Activated T-helper 9 cell treated with anti-CD3 and anti-CD28 coated beads, Interleukin-2, amount 50 U/mL, for 16 hours (primary cell): ENCODE data around the gene FOLH1.
"Not testable (repeated sequence)": the region's sequence is repeated elsewhere in the genome, so short reads cannot be mapped to it uniquely, and the experiment has no call there.

Source experiments
- DNase-seq: peaks from one replicate; pipeline ENCODE4 v3.0.0-alpha.2; 2020; ENCODE audit warnings: low read depth

FOLH1 gene

DNA sequence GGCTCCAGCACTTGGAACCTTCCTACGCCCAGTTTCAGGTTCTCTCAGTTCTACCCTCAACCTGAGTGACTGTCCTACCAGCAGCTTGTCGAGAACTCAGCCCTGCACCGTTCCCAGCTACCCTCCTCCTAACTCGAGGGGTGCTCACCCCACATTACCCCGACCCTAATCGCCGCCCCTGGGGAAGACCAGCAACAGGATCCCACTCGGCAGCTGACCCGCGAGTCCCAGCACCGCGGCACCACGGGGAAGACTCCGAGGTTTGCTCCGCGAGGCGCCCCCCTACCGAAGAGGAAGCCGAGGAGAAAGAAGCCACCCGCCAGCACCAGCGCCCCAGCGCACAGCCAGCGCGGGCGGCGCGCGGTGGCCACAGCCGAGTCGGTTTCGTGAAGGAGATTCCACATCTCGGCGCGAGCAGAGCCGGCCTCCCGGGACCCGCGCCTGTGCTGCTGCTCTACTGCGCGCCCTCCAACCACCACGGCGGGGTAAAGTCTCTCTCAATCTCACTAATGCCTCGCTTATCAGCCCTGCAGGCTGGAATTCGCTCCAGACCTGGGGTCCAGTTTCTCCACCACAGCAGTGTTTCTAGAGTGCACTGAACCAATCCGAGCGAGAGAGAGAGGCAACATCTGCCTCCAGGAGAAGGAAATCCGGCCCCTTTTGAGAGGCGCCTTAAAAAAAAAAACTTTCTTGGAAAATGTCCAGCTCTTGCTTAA, at the start of gene FOLH1:
Gene FOLH1, minus strand, starts transcription at position 597 of the 716 bp plus-strand sequence. Its CDS starts 193 bp downstream, at position 404.
- no peak for DNase-seq

DNA sequence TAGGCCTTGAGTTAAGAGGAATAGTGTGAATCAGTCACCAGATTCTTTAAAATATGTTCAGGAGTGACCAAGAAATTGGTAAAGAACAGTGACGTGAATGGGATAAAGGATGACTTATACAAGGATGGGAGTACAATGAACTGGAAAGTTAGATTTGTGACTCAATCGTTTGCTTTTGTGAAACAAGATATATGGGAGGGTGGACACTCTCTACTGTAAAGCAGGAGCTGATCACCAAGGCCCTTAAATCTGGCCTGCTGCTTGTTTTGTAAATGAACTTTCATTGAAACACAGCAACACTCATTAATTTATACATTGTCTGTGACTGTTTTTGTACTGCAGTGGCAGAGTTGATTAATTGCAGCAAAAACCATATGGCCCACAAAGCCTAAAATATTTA, 46.7 kb upstream of the FOLH1 start:
- not testable (repeated sequence) for DNase-seq

DNA sequence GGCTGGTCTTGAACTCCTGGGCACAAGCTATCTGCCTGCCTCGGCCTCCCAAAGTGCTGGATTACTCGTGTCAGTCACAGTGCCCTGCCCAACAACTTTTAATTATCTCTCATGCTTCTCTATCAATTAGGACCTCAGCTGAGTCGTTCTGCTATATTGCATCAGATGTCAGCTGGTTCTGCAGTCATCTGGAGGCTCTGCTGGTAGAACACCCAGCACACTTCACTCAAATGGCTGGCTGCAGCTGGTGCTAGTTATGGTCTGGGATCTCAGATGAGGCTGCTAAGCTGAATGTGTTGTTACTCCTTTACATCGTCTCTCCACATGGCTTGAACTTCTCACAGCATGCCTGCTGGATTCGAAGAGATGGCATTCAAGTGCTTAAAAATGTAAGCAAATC, 42.8 kb upstream of the FOLH1 start:
- not testable (repeated sequence) for DNase-seq

DNA sequence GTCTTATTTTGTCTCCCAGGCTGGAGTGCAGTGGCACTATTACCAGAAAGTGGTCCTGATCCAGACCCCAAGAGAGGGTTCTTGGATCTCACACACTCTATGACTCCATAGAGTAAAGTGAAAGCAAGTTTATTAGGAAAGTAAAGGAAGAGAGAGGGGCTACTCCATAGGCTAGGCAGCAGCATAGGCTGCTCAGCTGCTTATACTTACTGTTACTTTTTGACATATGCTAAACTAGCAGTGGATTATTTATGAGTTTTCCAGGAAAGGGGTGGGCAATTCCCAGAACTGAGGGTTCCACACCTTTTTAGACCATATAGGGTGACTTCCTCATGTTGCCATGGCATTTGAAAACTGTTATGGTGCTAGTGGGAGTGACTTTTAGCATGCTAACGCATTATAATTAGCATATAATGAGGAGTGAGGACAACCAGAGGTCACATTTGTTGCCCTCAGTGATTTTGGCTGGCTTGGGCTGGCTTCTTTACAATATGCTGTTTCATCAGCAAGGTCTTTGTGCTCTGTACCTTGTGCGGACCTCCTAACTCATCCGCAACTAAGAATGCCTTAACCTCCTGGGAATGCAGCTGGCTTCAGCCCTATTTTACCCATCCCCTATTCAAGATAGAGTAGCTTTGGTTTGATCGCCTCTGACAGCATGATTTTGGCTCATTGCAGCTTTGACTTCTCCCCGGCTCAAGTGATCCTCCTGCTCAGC, 42.2 kb upstream of the FOLH1 start:
- DNase-seq, result not testable (repeated sequence)

DNA sequence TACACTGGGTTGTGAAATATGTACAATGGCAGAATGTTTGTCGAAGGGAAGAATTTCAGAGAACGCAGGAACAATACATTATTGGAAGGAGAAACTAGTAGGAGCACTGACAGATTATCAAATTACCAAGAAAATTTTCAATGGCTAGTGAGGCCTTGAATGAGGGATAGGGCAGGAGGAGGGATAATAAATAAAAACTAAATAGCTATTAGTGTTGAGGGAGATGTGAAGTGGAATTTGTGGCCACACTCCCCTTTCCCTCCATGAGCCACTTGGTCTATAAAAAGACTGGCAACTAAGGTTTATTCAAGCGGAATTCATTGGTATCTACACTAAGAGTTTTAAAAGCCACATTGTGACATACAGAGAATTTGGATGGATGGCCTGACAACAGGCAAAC, 41.0 kb upstream of the FOLH1 start:
- not testable (repeated sequence) for DNase-seq

DNA sequence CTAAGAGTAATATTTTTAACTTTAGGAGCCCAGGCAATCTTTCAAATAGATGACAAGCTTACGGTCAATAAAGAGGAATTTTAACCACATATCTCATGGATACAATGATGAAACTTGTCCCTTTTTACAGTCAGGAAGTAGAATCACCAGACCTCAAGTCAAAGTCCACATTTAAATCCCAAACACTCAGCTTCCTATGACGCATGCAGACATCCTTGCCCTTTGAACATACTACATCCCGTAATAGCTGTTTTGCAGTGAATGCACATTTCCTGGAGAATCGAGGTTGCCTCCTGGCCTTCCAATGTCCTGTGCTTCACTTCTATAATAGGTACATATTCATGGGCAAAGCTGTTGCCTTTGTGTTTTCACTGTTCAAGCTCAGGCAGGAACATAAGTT, 25.3 kb upstream of the FOLH1 start:
- not testable (repeated sequence) for DNase-seq

DNA sequence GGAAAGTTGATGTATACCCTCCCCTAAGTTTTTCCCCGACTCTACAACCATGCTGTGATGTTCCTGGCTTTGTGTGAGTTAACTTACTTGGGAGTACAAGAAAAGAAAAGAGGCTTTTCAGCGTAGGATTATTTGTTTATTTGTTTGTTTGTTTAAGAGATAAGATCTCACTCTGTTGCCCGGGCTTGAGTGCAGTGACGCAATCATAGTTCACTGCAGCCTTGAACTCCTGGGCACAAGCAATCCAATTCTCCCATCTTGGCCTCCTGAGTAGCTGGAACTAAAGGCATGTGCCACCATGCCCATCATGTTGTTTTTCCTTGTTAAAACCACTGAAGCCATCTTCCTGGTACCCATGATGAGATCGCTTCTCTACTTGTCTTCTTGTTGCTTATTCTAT, 24.6 kb upstream of the FOLH1 start:
- not testable (repeated sequence) for DNase-seq

DNA sequence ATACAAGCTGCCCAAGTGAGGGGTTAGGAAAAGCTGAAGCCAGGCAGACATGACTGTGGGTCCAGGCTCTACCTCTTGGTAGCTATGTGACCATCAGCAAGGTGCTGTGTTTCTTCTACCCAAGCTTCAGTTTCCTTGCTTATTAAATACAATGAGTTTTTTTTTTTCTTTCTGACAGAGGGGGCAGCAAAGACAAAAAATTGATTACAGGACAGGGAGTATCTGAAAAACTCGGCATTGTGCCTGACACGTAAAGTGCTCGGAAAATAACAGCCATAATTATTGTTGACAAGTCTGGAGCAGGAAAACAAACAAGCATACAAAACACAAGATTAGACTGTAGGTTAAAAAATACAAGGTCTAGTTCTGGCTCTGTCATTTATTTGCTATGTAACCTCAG, 23.3 kb upstream of the FOLH1 start:
- DNase-seq, result not testable (repeated sequence)

DNA sequence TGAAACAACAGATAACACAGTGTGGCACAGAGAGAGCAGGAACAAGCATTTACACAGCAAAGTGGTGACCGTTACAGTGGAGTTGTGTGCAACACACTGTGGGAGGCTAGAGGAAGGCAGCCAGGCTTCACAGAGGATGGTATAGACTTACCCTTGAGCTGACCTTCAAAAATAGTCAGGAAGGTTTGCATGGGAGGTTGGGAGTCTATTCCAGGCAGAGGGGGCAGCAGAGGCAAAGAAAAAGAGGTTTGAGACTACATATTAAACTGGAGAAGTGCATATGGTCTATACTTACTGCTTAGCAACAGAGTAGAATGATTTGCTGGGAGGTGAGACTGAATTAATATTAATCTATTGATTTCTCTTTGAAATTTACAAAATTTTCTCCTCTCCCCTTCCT, 22.1 kb upstream of the FOLH1 start:
- not testable (repeated sequence) for DNase-seq

DNA sequence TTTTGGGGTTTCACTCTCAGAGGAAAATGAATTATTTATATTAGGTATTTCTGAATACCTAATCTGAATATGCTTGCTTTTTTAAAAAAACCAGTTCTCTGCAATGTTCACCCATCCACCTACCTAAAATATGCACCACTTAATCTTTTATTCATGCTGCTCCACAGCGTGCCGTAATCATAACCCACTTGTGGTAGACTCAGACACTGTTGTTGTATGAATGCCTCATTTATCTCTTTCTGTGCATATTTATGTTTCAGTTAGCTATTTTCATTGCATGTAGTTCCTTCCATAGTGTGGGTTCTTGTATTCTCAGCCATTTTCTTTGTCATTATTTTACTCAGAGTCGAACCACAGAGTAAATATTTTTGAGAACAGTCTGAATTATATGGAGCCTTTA, 21.6 kb upstream of the FOLH1 start:
- not testable (repeated sequence) for DNase-seq

DNA sequence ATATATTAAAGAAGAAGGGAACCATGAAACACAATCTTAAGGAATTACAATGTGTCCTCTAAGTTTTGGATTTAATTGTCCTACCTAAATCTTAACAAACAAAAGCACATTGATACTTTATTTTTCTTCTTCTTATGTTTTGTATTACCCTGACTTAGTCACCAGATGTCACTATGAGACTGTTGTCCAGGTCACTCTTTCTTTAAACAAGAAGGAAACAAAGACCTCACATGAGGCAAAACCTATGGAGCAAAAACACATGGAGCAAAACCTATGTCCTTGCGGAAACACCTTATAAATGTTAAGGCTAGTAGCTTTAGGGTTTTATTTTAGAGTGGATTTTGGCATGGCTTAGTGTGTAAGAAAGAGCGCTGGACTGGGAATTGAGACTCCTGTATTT, 20.7 kb upstream of the FOLH1 start:
- not testable (repeated sequence) for DNase-seq

DNA sequence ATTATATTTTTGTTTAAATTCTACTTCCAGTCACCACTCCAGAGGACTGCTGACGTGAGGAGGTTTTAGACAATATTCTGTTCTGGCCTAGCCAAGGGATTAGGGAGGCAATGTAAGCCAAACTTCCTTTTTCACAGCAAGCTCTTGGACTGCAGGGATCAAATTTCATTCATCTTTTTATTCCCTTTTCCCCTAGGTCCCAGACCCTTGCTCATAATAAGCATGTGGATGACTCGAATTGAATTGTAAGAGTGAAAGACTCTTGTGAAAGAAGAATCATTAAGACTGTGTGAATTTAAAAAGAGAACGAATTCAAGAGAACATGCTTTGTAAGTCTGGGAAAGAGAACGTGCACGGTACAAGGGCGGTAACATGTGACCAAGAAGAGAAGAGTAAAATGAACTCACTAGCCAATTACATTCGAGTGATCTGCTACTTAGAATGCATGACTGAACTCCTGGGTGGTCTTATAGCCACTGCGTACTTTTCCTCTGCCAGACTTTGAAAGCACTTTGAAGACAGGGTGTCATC, 16.9 kb upstream of the FOLH1 start:
- DNase-seq, result not testable (repeated sequence)

DNA sequence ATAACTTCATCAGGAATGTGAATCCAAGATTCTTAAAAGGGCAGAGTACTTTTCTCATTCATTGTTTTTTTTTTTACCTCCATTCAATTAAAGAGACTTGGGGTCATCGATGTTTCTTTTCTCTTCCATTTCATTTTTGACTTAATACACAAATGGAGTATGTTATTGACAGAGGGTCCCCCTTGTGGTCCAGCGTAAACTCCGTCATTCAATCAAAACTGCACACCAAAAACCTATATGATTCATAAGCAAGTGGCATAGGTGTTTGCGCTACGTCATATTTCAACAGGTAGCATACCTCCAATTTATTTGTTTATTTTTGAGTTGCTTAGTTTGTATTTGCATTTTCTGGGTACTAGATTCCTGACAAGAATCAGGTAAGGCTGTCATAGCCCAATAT, 12.7 kb upstream of the FOLH1 start:
- no peak for DNase-seq

DNA sequence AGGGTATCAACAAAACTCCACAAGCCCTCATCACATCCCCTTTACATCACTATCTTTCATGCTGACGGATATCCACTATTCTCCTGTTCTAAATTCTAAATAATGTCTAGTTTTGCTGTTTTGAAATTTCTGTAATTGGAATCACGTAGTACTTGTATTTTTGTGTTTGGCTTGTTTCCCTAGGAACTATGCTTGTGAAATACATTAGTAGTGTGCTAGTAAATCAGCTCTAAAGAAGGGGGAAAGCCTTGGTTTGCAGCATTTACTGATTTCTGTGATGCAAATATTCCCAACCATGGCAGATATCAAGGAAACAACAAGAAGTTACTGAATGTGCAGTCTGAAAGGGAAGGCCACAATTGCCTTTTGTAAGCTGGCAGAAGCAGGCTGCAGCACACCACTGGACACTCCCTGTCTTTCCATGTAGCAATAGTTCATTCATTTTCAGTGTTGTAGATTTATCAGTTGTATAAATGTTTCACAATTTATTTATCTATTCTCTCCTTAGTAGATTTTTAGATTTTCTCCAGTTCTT, 4.7 kb upstream of the FOLH1 start:
- no peak for DNase-seq

DNA sequence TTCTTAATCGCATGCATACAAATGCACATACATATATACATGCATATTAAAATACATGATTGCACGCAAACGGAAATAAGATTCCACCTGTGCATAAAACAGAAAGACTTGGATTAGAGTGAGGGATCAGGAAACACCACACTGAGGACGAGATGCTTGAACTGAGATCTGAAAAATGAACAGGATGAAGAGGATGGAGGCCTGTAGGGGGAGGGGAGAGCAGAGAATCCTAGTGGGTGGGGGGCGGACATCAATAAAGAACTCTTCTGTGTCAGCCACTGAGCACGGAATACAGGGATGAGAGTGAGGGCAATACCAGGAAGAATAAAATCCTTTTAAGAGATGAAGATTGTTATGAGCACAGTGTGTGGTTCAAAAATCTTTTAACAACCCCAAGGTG, 1.4 kb downstream of the FOLH1 start:
- not testable (repeated sequence) for DNase-seq

DNA sequence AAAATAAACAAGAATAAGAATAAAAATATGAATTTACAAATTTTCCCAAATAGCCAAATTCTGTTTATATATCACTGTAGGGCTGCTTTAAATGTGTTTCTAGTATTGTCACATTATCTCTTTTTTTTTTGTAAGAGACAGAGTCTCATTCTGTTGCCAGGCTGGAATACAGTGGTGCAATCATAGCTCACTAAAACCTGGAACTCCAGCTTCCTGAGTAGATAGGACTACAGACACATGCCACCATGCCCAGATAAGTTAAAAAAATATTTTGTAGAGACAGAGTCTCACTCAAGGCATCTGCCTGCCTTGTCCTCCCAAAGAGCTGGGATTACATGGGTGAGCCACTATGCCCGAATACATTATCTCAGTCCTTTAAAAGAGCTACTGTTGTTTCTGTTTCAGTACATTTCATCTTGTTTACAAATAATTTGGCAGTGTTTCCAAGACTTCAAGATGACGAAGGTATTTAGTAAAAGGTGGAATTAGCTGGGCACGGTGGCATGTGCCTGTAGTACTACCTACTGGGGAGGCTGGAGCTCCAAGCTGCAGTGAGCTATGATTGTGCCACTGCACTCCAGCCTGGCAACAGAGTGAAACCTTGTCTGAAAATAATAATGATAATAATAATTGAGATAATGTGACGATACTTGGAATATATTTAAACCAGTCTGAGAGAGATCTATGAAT, 6.0 kb downstream of the FOLH1 start:
- no peak for DNase-seq

DNA sequence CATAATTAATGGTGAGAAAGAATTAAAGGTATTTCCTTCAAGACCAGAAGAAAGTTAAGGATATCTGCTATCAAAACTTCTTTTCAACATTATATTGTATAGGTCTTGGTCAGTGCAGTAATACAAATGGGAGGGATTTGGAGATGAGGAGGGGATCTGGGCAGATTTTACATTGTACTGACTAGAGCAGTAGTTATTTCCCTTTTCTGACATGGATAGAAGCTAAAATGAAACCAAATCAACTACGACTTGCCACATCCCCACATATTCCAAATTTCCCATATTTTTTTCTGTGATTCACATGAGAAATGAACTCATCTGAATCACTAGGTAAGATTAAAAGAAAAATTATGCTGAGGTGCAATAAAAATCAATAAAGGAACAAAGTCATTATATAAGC, 11.6 kb downstream of the FOLH1 start:
- not testable (repeated sequence) for DNase-seq

DNA sequence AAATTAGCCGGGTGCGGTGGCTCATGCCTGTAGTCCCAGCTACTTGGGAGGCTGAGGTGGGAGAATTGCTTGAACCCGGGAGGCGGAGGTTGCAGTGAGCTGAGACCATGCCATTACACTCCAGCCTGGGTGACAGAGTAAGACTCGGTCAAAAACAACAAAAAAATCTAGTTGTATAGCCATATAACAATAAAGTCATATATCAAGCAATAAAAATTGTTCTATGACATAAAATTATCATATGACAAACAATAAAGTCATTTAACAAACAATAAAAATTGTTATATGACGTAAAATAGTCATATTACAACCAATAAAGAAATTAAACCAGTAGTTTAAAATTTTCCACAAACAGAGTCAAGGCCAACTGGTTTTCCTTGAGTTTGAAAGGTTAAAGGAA, 12.4 kb downstream of the FOLH1 start:
- not testable (repeated sequence) for DNase-seq

DNA sequence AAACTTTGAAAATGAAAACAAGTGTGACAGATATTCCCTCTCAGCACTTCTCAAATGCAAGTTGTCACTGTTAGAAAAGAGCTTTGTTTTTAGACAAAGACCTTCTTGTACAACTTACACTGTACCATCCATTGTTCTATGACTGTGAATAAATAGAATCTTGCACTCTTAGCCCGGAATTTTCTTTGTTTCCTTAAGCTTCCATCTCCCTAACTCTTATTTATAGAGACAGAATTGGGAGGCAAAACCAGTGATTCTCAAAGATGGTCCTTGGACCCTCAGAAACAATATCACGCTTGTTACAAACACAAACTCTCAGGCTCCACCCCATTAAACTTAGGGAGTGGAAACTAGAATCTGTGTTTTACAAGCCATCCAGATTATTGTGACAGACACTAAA, 18.1 kb downstream of the FOLH1 start:
- DNase-seq, result not testable (repeated sequence)

DNA sequence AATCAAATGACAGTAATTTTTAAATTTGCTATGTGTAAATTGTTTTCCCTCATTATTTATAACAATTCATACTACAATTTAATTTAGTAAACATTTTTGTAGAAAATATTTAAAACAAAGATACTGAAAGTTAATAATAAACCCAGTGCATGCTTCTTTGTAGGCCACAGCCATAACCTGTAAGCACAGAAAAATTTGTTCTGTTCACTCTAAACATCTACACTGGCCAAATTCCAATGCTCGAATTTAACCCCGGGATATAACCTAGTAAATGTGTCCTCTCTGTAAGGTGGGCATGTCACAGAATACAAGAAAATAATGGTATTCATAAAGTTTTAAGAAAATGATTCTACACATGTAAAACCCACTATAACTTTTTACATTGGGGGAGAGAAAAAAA, 22.2 kb downstream of the FOLH1 start:
- not testable (repeated sequence) for DNase-seq

DNA sequence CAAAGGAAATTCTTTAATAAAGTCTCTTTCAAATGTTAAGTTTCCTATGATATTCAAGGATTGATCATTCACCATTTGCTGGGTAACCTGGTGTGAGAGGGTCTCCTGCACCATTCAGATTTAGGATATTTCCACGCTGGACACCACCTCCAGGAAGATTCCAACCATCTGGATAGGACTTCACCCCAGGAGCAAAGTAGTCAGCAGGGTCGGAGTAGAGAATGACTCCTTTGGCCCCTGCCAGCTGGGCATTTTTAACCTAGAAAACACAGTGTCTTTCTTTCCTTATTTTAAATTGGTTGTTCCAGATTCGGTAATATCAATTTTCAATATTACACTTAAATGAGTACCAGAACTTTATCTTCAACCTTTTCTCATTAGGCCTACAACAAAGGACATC, 22.8 kb downstream of the FOLH1 start:
- DNase-seq, result not testable (repeated sequence)

DNA sequence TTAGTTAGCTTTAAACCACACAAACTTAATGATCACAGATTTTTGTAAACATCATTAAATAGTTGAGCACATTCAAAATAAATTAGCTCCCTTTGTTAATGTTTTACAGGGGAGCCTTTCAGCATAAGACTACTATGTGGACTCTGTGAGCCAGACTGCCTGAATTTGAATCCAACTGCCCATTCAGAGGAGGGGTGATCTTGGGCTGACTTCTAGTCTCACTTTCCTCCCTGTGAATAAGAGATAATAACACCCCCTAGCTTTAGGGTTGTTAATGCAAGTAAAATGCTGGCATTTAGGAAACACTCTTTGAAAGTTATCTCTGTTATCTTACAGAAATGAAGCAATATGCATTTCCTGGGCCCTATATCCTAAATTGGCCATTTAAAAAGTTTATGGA, 23.6 kb downstream of the FOLH1 start:
- DNase-seq, result not testable (repeated sequence)
